Measurements from ENCODE around the gene SSBP3. TPM values are rescaled to one million over a fixed set of nuclear protein-coding genes. Genes with fewer than 3 reads are reported as not detected.
A peak's percentile ranks its signal among the peaks of the same experiment; 100 is the strongest.

The SSBP3 gene
- total and polyA plus RNA-seq, 2 experiments from 2014 or later: 6.2 to 19.9 TPM

GRCh38 chr1:54190526-54190925 lies 215.7 kb downstream of the SSBP3 start:
- Histone ChIP-seq H2AFZ (no peak overlapping the region), H3K4me2 (ENCODE audit: unreplicated experiment) (no peak overlapping the region), H4K20me1 (ENCODE audit: insufficient read depth) (no peaks in the 10 kb centered on the region), H3F3A (ENCODE audit: insufficient read depth) (no peaks in the 10 kb centered on the region), H3K4me1 (ENCODE audit: insufficient read depth) (no peaks in the 10 kb centered on the region), H3K4me3 (no peak overlapping the region), H3K27me3 (replicated peaks; ENCODE audit: insufficient read depth) (no peaks in the 10 kb centered on the region), H3K9me2 (ENCODE audit: insufficient read depth) (no peaks in the 10 kb centered on the region), H3K9me3 (ENCODE audit: low read depth) (no peaks in the 10 kb centered on the region), H3K9ac (no peak overlapping the region), H3K36me3 (ENCODE audit: low read depth) (no peaks in the 10 kb centered on the region), H3K79me2 (ENCODE audit: insufficient read depth) (no peaks in the 10 kb centered on the region), H3K27ac (no peak overlapping the region)
- no peak for TF ChIP-seq EZH2 (IDR thresholded peaks at IDR 0.05; ENCODE audit: insufficient read depth, poor library complexity, severe bottlenecking)
- TF ChIP-seq EZH2phosphoT487 (IDR thresholded peaks at IDR 0.05; ENCODE audit: insufficient read depth, low read depth): no peak
- no peak for DNase-seq
- in situ Hi-C loops (cut with MboI): no loop called here
- 83 to 86% methylated on average over 9 of the region's 9 CpGs for WGBS, 2 experiments (ENCODE audit: low coverage in 1 of 2, low lambda C conversion rate in 2 of 2, missing lambda C conversion rate in 2 of 2)

DNA sequence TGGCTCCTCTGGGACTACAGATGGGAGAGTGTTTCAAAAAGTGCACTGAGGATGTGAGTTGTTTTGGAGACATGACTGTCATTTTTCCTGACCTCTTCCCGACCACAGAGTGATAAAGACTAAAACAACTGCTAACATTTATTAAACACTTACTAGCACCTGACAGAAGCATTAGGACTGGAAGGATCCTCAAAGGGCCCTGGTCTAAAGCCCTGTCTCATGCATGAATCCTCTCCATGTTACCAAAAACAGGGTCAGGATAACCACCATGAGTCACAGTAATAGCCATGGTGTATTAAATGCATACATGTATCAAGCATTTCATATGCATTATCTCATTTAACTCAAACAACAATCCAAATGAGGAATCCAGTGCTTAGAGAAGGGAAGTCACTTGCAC lies 217.9 kb downstream of the SSBP3 start:
- peak; percentile 10 for DNase-seq
- whole genome bisulfite sequencing, 2 experiments (ENCODE audit: low coverage in 1 of 2, low lambda C conversion rate in 2 of 2, missing lambda C conversion rate in 2 of 2): 96 to 100% methylated on average over 1 of the region's 1 CpG
- in situ Hi-C loops (cut with MboI): no loop called here

GRCh38 chr1:54186056-54186455 lies 220.1 kb downstream of the SSBP3 start:
- no peaks in the 10 kb centered on the region for H3K9me2 ChIP-seq (ENCODE audit: insufficient read depth)
- no peaks in the 10 kb centered on the region for H3K9me3 ChIP-seq (ENCODE audit: low read depth)
- H3K4me3 ChIP-seq: no peak overlapping the region
- no peaks in the 10 kb centered on the region for H3K79me2 ChIP-seq (ENCODE audit: insufficient read depth)
- no peak overlapping the region for H2AFZ ChIP-seq
- in situ Hi-C loops (cut with MboI): no loop called here
- no peaks in the 10 kb centered on the region for H3K36me3 ChIP-seq (ENCODE audit: low read depth)
- TF ChIP-seq EZH2 (IDR thresholded peaks at IDR 0.05; ENCODE audit: insufficient read depth, poor library complexity, severe bottlenecking): no peak
- no peak for TF ChIP-seq EZH2phosphoT487 (IDR thresholded peaks at IDR 0.05; ENCODE audit: insufficient read depth, low read depth)
- no peaks in the 10 kb centered on the region for H4K20me1 ChIP-seq (ENCODE audit: insufficient read depth)
- H3K27ac ChIP-seq: no peak overlapping the region
- H3K9ac ChIP-seq: no peak overlapping the region
- H3K4me2 ChIP-seq (ENCODE audit: unreplicated experiment): no peak overlapping the region
- DNase-seq: no peak
- no peaks in the 10 kb centered on the region for H3K4me1 ChIP-seq (ENCODE audit: insufficient read depth)
- no peaks in the 10 kb centered on the region for H3F3A ChIP-seq (ENCODE audit: insufficient read depth)
- WGBS, 2 experiments (ENCODE audit: low coverage in 1 of 2, low lambda C conversion rate in 2 of 2, missing lambda C conversion rate in 2 of 2): 95 to 96% methylated on average over 3 of the region's 3 CpGs
- H3K27me3 ChIP-seq (replicated peaks; ENCODE audit: insufficient read depth): no peaks in the 10 kb centered on the region

More for the DNA sequence above, 217.9 kb downstream of the SSBP3 start:
- H3K36me3 ChIP-seq (ENCODE audit: low read depth): no peaks in the 10 kb centered on the region
- no peaks in the 10 kb centered on the region for H4K20me1 ChIP-seq (ENCODE audit: insufficient read depth)
- H3F3A ChIP-seq (ENCODE audit: insufficient read depth): no peaks in the 10 kb centered on the region
- H3K9me2 ChIP-seq (ENCODE audit: insufficient read depth): no peaks in the 10 kb centered on the region
- H3K4me2 ChIP-seq (ENCODE audit: unreplicated experiment): no peak overlapping the region
- H3K27ac ChIP-seq: no peak overlapping the region
- no peak overlapping the region for H2AFZ ChIP-seq
- TF ChIP-seq EZH2 (IDR thresholded peaks at IDR 0.05; ENCODE audit: insufficient read depth, poor library complexity, severe bottlenecking): no peak
- no peak for TF ChIP-seq EZH2phosphoT487 (IDR thresholded peaks at IDR 0.05; ENCODE audit: insufficient read depth, low read depth)
- H3K9ac ChIP-seq: no peak overlapping the region
- H3K4me3 ChIP-seq: no peak overlapping the region
- no peaks in the 10 kb centered on the region for H3K79me2 ChIP-seq (ENCODE audit: insufficient read depth)
- no peaks in the 10 kb centered on the region for H3K9me3 ChIP-seq (ENCODE audit: low read depth)
- no peaks in the 10 kb centered on the region for H3K4me1 ChIP-seq (ENCODE audit: insufficient read depth)
- no peaks in the 10 kb centered on the region for H3K27me3 ChIP-seq (replicated peaks; ENCODE audit: insufficient read depth)

DNA sequence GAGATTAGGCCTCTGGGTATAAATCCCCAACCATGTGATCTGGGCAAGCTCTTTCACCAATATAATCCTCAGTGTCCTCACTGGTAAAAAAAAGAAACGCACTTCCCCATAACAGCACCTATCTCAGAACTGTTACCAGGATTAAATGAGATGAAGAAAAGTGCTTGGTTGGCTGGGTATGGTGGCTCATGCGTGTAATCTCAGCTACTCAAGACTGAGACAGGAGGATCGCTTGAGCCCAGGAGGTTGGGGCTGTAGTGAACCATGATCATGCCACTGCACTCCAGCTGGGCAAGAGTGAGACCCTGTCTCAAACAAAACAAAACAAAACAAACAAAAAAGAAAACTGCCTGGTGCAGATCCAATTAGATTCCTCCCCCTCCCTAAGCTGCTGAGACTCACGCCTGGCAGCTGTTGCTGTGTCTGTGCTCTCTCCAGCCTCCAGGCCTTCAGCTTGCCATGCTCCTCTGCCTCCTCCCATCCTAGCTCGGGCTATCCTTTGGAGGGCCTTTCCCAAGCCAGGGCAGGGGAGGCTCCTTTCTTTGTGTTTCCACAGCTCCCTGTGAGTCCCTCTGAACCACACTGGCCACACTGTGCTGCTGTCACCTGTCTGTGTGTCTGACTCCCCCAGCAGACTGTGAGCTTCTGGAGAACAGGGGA lies 225.4 kb downstream of the SSBP3 start:
- H3K79me2 ChIP-seq (ENCODE audit: insufficient read depth): no peaks in the 10 kb centered on the region
- H4K20me1 ChIP-seq (ENCODE audit: insufficient read depth): no peaks in the 10 kb centered on the region
- H3K27me3 ChIP-seq (replicated peaks; ENCODE audit: insufficient read depth): no peaks in the 10 kb centered on the region
- no peak overlapping the region for H3K4me2 ChIP-seq (ENCODE audit: unreplicated experiment)
- no peak for TF ChIP-seq EZH2 (IDR thresholded peaks at IDR 0.05; ENCODE audit: insufficient read depth, poor library complexity, severe bottlenecking)
- no peak for TF ChIP-seq EZH2phosphoT487 (IDR thresholded peaks at IDR 0.05; ENCODE audit: insufficient read depth, low read depth)
- no peaks in the 10 kb centered on the region for H3F3A ChIP-seq (ENCODE audit: insufficient read depth)
- H3K9ac ChIP-seq: no peak overlapping the region
- H2AFZ ChIP-seq: no peak overlapping the region
- H3K4me3 ChIP-seq: no peak overlapping the region
- WGBS, 2 experiments (ENCODE audit: low coverage in 1 of 2, low lambda C conversion rate in 2 of 2, missing lambda C conversion rate in 2 of 2): 79 to 87% methylated on average over 5 of the region's 5 CpGs
- H3K27ac ChIP-seq: no peak overlapping the region
- in situ Hi-C loops (cut with MboI): no loop called here
- H3K9me3 ChIP-seq (ENCODE audit: low read depth): no peaks in the 10 kb centered on the region
- H3K36me3 ChIP-seq (ENCODE audit: low read depth): no peaks in the 10 kb centered on the region
- no peak for DNase-seq
- H3K9me2 ChIP-seq (ENCODE audit: insufficient read depth): no peaks in the 10 kb centered on the region
- H3K4me1 ChIP-seq (ENCODE audit: insufficient read depth): no peaks in the 10 kb centered on the region
